GM10266 (cell line): ENCODE measurements around the gene GNE.

Source experiments
- DNase-seq: peaks from one replicate; pipeline ENCODE4 v3.0.0; 2012; ENCODE audit errors: extremely low spot score
- TF ChIP-seq, protein P1 (sequence below): IDR thresholded peaks from 2 replicates; pipeline ENCODE4 v1.5.1; 2012; ENCODE audit warnings: mild to moderate bottlenecking, low read depth; ENCODE audit not compliant: control insufficient read depth, insufficient read depth; ENCODE audit errors: missing control alignments

The GNE gene

GRCh38 chr9:36165826-36166167 is 92.5 kb downstream of the GNE start:
- no peak for DNase-seq
- TF ChIP-seq, protein P1, sequence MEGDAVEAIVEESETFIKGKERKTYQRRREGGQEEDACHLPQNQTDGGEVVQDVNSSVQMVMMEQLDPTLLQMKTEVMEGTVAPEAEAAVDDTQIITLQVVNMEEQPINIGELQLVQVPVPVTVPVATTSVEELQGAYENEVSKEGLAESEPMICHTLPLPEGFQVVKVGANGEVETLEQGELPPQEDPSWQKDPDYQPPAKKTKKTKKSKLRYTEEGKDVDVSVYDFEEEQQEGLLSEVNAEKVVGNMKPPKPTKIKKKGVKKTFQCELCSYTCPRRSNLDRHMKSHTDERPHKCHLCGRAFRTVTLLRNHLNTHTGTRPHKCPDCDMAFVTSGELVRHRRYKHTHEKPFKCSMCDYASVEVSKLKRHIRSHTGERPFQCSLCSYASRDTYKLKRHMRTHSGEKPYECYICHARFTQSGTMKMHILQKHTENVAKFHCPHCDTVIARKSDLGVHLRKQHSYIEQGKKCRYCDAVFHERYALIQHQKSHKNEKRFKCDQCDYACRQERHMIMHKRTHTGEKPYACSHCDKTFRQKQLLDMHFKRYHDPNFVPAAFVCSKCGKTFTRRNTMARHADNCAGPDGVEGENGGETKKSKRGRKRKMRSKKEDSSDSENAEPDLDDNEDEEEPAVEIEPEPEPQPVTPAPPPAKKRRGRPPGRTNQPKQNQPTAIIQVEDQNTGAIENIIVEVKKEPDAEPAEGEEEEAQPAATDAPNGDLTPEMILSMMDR: no peak

GRCh38 chr9:36164989-36165388 is 93.3 kb downstream of the GNE start:
- DNase-seq: no peak
- TF ChIP-seq, protein P1: no peak
